Activated CD4-positive, alpha-beta T cell treated with anti-CD3 and anti-CD28 coated beads, Interleukin-2, amount 50 U/mL, for 24 hours (primary cell): ENCODE measurements around the gene MAP4.

Experiments
- DNase-seq, 2 donors: peaks; one replicate each; pipeline ENCODE4 v3.0.0-alpha.2; 2020; ENCODE audit warnings: low read depth in 1 of 2, low spot score in 1 of 2

Gene MAP4

DNA sequence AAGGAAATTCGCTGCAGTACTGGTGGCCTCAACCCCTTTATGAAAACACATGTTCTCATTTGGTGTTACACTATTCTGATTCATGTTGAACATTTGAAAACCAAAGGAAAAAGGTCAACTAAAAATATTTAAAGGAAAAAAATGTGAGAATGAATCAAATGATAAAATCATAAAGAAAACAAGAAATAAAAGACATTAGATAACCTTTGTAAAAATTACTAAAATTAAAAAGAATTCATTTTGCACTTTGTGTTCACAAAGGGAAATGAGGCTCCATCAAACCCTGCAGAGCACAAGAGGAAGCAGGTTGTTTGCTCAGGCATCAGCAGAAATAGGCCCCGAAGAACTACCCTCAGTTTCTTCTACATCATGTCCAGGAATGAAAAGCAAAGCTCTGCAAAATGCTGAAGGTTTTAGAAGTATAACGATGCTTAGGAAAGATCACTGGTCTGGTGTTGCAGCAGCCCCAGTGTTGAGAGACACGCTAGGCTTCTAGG is 41.2 kb downstream of the MAP4 start:
- DNase-seq, result no peak

DNA sequence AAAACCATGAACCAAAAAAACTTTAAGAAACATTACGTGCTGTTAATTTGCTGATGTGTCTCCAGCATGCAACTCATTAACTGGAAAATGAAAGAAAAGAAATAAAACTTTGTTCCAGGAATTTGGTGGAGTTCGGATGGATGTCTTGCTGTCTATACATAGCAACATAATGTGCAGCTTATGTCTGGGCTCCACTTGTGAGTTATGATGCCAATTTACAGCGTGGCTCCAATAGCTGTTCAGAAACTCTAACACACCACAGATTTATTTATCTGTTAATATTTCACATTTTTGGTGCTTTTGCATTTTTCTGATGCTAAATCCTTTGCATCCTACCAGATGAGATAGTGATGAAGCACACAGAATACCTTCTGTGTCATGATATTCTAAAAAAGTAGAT is 45.1 kb downstream of the MAP4 start:
- no peak for DNase-seq

DNA sequence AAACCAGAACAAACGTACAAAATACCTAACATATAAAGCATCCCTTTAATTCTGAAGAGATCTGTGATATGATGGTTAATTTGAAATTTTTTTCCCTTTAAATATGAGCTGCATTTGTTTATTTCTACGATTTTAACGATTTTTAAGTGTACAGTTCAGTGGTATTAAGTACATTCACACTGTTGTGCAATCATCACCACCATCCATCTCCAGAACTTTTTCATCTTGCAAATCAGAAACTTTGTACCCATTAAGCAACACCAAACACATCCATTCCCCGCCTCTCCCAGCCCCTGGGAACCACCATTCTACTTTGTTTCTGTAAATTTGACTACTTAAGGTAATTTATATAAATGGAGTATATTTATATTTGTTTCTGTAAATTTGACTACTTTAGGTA is 51.5 kb downstream of the MAP4 start:
- no peak for DNase-seq

DNA sequence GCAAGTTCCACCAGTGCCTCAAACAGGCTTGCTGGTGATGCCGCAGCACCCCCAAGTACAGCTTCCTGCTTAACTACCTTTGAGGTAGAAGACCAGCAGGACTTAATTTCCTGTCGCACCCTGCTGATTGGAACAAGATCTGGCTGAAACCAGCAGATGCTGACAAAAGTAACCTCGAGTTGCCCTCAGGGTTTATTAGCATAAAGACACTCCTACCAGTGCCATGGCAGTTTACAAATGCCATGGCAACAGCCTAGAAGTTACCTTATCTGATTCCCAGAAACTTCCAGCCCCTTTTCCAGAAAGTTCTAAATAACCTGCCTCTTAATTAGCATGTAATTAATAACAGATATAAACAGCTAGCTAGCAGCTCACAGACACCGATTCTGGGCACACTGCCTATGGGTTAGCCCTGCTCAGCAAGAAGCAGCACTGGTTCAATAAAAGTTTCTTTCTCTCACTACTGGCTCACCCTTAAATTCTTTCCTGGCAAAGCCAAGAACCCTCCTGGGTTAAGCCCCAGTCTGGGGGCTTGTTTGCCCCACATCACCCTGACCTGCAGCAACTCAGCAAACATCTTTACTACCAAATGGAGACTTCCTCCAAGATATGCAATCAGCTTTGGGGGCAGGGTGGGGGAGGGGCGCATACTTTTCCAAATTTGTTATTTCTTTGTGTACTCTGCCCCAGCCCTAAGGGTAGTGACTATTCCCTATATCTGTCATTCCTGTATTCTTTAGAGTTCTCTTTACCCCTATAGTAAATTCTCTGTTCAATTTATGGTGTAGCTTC is 54.2 kb downstream of the MAP4 start:
- no peak for DNase-seq

DNA sequence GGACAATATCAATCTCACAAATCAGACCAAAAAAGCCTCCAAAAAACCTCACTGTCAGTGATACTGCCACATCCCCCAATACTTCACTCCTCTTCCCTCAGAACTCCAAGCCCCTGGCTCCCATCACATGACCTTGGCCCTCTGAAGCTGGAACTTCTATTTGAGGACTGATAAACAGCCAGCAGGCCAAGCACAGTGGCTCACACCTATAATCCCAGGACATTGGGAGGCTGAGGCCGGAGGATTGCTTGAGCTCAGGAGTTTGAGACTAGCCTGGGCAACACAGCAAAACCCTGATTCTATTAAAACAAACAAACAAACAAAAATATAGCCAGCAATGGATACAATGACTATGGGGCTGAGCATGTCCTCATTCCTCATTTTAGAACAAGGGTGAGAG is 55.2 kb downstream of the MAP4 start:
- DNase-seq, result no peak

DNA sequence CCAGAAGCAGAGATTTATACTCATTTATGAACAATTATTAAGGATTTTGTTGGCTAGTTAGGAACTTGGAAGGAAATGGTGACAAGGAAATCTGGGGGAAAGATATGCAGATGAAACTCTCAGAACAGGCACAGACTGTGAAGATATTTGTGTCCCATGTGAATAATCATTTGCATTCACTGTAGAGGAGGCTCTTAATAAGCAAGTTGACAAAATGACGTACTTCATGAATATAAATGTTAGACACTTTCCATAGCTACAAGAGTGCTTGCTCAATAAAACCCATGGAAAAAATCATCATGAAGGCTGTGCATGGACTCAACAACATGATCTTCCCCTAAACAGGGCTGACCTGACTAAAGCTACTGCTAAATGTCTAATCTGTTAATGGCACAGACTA is 59.7 kb downstream of the MAP4 start:
- no peak for DNase-seq

DNA sequence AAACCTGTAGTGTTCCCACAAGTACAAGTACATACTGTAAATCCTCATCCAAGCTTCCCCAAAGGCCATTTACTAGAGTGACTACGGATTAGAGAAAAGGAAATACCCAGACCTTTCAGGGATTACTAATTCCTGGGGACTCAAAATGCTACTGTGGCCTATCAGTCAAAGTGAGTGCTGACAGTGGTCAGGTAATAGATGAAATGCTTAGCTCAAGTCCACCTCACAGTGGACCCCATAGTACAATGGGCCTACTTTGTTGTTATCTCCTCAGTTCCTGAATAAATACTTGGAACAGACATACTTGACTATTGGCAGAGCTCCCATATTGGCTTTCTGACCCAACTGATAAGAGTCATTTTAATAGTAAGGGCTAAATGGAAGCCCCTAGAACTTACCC is 61.6 kb downstream of the MAP4 start:
- no peak for DNase-seq

DNA sequence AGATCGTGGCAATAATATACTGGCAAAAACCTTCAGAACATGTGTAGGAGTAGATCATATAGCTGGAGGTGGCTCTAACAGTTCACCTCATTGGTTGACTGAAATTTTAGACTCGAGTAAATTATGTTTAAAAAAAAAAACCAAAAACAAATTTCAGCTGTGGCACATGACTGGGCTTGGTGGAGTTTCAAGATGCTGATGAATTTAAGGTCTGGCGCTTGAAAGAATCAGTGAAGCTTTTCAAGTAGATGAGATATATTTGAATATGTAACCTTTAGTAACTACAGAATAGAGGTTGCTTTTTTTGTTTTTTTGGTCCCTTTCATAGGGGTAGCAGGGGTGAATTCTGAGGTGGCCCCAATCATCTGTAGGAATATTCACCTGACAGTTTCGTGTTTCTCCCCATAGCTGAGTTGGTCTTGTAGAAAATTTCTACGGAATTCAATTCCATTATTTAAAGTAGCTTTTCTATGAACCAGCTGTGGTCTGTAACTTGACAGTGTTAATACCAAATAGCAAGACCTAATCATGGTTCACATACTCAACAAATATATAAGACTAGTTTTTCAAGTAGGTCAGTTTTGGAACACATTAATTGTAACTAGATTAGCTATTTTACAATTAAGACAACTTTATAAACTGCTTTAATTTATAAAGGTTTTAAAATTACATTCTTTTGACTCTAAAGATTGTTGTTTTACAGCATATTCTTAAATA is 65.6 kb downstream of the MAP4 start:
- no peak for DNase-seq

DNA sequence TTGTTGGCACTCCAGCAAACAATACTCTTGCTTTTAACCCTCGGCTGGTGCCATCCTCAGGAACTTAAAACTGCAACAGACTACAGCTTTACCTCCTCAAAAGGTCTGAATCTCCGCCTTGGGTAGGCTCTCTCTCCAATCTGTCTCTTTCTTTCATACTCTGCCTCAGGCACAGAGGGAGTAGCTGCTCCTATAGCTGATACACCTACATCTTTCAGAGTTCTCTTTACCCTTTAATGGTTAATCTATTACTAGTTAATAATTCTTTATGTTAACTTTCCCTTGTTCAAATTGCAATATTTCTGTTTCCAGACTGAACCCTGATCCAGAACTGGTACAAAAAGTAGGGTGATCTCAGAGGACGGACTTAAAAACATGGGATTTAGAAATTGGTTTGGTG is 66.2 kb downstream of the MAP4 start:
- no peak for DNase-seq

DNA sequence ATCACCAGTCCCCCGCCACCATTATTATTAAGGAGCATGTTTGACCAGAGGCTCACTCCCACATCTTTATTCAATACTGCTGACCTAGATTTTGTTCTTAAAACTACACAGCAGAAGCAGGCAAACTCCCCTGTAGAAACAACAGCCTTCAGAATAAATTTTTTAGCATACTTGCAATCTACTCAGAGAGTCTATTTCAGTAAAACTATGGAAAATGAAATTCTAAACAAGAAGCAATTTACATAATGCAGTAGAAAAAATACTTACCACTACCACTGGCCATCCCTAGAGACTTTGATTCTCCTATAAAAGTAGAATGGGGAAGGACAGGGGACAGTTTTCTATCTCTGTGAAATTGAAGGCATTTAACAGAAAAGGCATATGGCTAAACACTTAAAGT is 76.0 kb downstream of the MAP4 start:
- no peak for DNase-seq

DNA sequence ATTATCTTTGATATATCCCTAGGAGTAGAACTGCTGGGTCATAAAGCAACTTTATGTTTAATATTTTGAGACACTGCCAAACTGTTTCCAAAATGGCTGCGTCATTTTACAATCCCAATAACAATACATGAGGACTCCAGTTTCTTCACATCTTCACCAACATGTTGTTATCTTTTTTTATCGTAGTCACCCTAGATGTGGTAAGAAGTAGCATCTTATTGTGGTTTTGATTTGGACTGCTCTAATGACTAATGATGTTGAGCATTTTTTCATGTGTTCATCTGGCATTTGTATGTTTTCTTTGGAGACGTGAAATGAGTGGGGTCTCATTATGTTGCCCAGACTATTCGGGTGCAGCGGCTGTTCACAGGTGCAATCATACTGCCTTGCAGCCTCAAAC is 83.8 kb downstream of the MAP4 start:
- DNase-seq, result no peak

DNA sequence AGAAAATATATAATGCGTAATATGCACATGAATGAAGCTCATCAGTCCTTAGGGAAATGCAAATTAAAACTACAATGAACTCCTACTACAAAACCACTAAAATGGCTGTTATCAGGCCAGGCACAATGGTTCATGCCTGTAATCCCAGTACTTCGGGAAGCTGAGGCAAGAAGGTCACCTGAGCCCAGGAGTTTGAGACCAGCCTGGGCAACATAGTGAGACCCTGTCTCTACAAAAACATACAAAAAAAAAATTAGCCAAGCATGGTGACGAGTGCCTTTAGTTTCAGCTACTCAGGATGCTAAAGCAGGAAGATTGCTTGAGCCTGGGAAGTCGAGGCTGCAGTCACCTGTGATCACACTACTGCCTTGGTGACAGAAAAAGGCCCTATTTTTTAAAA is 85.2 kb downstream of the MAP4 start:
- DNase-seq, result no peak

DNA sequence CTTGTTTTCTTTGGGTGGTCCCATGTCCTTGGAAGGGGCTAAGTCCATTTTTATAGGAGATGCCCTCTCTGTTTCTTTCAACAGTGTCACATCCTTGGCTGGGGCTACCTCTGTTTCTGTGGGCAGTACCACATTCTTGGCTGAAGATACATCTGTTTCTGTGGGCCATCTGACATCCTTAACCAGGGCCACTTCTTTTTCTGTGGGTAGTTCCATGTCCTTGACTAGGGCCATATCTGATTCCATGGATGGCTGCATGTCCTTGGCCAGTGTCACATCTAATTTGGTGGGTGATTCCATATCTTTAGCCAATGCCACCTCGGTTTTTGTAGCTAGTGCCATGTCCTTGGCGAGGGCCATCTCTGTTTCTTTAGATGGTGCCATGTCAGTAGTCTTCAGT is 99.5 kb downstream of the MAP4 start:
- no peak for DNase-seq

DNA sequence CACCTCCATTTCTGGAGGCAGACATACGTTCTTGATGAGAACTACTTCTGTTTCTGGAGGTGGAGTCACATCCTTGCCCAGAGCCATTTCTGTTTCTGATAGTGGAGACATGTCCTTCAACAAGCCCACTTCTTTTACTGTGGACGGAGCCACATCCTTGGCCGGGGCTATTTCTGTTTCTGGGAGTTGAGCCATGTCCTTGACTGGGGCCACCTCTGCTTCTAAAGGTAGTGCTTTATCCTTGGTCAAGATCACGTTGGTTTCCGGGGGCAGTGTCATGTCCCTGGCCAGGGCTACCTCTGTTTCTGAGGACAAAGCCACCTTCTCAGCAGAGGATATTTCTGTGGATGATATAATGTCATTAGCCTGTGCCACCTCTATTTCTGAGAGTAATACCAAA is 100.0 kb downstream of the MAP4 start:
- no peak for DNase-seq

DNA sequence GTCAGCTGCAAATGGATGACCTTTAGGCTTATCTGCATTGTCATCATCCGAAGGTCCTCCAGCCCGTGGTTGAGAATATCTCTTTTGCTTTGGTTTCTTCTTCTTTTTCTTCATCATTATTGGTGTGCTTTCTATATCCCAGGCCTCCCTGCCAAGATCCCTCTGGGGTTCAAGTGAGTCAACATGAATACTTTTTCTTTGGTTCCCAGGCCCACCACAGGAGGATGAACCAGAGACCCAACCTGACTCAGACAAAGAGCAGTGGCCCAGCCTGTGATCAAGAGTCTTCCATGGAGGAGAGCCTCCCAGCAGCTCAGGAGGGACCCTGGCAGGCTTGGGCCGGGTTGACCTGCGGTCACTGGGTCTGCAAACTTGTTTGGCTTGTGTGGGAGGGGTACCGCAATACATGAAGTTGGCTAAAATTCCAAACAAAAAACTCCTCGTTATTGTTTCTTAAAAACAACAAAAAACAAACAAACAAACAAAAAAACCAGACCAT is 104.2 kb downstream of the MAP4 start:
- DNase-seq, result no peak

DNA sequence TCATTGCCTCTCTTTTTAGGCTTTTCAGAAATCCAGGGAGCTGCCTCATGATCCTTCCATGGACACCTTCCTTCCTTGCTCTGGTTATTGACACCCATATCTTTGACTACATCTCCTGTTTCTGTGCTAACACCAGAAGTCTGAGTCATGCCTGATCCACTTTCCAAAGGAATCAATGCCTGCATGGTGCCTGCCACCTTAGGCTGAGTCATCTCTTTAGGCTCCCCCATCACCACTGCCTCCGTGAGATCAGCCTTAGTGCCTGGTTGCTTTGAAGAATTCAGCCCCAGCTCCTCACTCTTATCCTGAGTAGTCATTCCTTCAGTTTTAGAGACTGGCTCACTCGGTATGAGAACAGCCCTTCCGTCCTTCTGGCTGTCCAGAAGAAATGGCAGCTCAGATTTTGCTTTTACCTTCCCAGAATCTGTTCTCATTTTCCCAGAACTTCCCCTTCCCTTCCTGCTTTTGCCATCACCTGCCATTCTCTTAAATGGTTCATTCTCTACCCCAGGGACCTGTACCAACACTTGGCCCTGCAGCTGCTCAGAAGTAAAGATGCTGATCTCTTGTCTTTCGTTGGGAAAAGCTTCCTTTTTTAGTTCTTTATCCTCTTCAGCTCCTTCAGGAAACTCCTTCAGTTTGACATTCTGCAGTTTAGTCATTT is 105.3 kb downstream of the MAP4 start:
- DNase-seq, result no peak

DNA sequence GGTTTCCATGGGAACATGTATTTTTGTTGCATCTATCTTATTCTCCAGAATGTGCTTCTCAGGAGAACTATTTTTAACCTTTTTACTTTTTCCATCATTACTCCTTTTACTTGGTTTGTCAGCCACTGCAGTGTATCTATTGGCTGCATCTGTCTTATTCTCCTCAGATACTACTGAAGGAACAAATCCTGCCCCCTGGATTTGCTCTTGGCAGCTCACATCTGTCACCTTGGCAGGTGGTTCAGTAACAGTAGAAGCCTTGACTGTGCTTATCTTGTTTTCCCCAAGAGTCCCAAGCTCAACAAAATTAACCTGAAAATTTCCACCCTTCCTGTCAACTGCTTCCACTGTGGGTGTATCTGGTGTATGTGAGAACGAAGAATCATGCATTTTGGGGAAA is 106.0 kb downstream of the MAP4 start:
- no peak for DNase-seq

DNA sequence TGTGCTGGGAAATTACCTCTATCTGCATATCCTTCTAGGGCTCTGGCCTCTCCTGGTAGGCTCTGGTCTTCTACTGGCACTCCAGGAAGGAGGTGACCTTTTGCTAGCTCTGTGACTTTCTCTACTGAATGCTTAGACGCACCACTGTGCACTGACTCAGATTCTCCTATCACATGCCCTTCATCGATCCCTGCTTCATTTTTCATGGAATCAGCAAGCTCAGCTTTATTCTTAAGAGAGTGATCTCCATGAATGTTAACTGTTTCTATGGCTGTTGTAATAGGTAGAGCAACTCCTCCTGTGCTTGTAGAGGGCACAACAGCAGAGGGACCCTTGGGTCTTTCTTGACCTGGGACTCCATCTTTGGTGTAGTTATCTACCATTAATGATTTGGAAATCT is 106.6 kb downstream of the MAP4 start:
- DNase-seq, result no peak

DNA sequence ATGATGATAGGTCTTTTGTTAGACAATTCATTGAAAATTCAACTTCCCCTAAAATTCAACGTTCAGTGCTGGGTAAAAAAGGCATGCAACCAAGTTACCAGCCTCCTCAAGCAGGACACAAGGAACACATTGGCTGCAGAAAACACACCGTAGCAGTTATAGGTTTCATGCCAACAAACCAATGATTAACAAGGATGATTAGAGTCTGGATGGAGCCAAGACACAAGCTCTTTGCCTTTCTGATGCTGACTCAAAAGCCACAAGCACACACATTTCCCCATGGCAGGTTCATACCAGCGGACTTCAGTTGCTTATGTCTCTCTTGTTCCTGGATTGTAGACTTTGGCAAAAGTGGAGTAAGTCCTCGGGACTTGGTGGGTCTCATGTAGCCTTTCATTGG is 107.5 kb downstream of the MAP4 start:
- no peak for DNase-seq

DNA sequence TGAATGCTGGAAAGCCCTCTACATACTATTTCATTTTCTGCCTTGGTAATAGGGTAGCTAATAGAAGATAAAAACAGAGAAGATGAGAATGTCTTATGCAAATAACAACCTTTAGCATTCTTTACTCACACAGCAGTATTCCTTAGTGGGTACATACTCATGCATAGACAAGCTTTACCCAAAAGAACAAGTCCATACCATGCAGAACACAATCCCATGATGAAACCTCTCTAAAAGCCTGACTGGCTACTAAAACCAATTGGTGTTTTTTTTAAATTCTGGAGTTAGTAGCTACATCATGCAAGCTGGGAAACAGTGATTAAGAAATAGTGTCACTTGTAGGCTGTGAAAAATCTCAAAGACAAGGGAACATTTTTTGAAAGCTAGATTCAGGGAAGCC is 108.4 kb downstream of the MAP4 start:
- DNase-seq, result no peak

DNA sequence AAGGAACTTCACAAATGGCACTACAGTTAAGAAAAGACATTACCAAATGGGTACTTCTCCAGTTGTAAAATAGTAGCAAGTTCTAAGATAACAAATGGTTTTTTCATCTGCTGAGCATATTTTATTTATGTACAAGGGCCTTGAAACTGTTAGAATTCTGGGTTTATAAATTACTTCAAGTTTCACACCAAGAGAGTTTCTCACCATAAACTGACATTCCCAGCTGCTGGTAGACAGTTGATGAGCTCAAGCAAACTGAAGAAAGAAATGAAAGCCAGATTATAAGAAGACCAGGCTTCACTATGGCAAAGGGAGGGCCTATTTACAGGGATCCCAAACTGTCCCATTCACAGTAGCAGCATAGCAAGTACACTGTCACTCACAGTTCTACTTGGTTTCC is 113.5 kb downstream of the MAP4 start:
- no peak for DNase-seq

DNA sequence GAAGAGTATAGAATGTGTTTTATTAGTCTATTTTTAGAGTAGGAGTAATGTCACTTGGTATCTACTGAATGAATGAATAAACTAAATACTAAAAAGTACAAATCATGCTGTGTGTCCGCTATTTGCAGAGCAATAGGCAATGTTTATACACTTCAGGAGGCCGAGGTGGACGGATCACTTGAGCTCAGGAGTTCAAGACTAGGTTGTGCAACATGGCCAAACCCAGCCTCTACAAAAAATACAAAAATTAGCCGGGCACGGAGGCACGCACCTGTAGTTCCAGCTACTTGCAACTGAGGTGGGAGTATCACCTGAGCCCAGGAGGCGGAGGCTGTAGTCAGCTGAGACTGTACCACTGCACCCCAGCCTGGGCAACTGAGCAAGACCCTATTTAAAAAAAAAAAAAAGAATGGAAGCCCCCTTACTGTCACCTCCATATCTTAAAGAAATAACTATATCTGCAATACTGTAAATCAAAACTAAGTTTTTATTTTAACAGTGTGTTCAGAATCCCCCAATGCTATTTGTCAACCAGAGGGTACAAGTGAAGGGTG is 114.9 kb downstream of the MAP4 start:
- no peak for DNase-seq
